Ascending aorta (tissue), 2 donors: Measurements from ENCODE around the gene CLEC1A. TPM values are rescaled to one million over a fixed set of nuclear protein-coding genes. Genes with fewer than 3 reads are reported as not detected.
"Not testable (repeated sequence)": the region's sequence is repeated elsewhere in the genome, so short reads cannot be mapped to it uniquely, and the experiment has no call there.

Experiments
- DNase-seq, 2 donors: peaks; one replicate each; pipeline ENCODE4 v3.0.0-alpha.2; 2019; ENCODE audit warnings: low spot score in 2 of 2
- H3K27ac ChIP-seq, 2 donors: fragments of 200-600 bp; sonication (generic); one replicate each; pipeline ENCODE4 v1.5.1; 2016 to 2017; ENCODE audit warnings: mild to moderate bottlenecking in 1 of 2
- H3K27me3 ChIP-seq: fragments of 200-600 bp; sonication (generic); one replicate; pipeline ENCODE4 v1.5.1; 2017
- H3K36me3 ChIP-seq, 2 donors: fragments of 200-600 bp; sonication (generic); one replicate each; pipeline ENCODE4 v1.5.1; 2016
- H3K4me1 ChIP-seq, 2 donors: fragments of 200-600 bp; sonication (generic); one replicate each; pipeline ENCODE4 v1.5.1; 2016 to 2017; ENCODE audit warnings: mild to moderate bottlenecking in 1 of 2
- H3K4me3 ChIP-seq, 2 donors: fragments of 200-600 bp; sonication (generic); one replicate each; pipeline ENCODE4 v1.5.1; 2016 to 2017; ENCODE audit warnings: mild to moderate bottlenecking in 1 of 2
- H3K9me3 ChIP-seq, 2 donors: fragments of 200-600 bp; sonication (generic); one replicate each; pipeline ENCODE4 v1.5.1; 2016
- CTCF ChIP-seq, 3 experiments: fragments of 200-600 bp in 2 of 3; fragments of 450-650 bp in 1 of 3; sonication (generic) in 2 of 3; IDR thresholded peaks; one replicate each; pipeline ENCODE4 v1.5.1; 2016 to 2019; ENCODE audit warnings: antibody characterized with exemption in 3 of 3, mild to moderate bottlenecking in 1 of 3, moderate library complexity in 1 of 3
- intact Hi-C: fragments of 100-400 bp; cut with DNase I; formaldehyde crosslinking; loops from one replicate; pipeline ENCODE4 v1.15.1; 2023
- total RNA-seq: library from RNA; depleted of rRNA; stranded (reverse); fragments of >200 nt; gene quantifications from one replicate; pipeline ENCODE4 v1.1.0, GENCODE V29; 2016

Gene CLEC1A
- total RNA-seq, 1 donor from 2014 or later, result 13.2 TPM

GRCh38 chr12:10030446-10030845 is 68.3 kb downstream of the CLEC1A start, which contains the start of gene CLEC9A:
CLEC9A (plus strand) TSS chr12:10030682; CDS start chr12:10052688, 22,006 bp downstream.
- H3K9me3 ChIP-seq, result no peaks in the 10 kb centered on the region
- no peak within 1 kb of the TSS for H3K4me3 ChIP-seq
- no peak for DNase-seq
- no peak for TF ChIP-seq CTCF (IDR thresholded peaks at IDR 0.05)
- no peaks in the 10 kb centered on the region for H3K36me3 ChIP-seq
- no peak within 1 kb of the TSS for H3K27ac ChIP-seq
- intact Hi-C loops, result no loop called here
- H3K4me1 ChIP-seq, result no peaks in the 10 kb centered on the region
- no peaks in the 10 kb centered on the region for H3K27me3 ChIP-seq

- Histone ChIP-seq H3K27me3 (no peaks in the 10 kb centered on the region), H3K4me3 (no peak overlapping the region), H3K27ac (no peak overlapping the region), H3K36me3 (no peaks in the 10 kb centered on the region), H3K4me1 (no peaks in the 10 kb centered on the region), H3K9me3 (no peaks in the 10 kb centered on the region)
- no peak for TF ChIP-seq CTCF (IDR thresholded peaks at IDR 0.05)
- DNase-seq, result no peak
- intact Hi-C loops, result no loop called here
These were observed 71.1 kb downstream of the CLEC1A start for GRCh38 chr12:10027721-10028120.

- intact Hi-C loops, result no loop called here
- H3K9me3 ChIP-seq, result no peaks in the 10 kb centered on the region
- H3K27me3 ChIP-seq, result no peaks in the 10 kb centered on the region
- H3K4me1 ChIP-seq, result no peaks in the 10 kb centered on the region
- H3K27ac ChIP-seq, result no peak overlapping the region
- TF ChIP-seq CTCF (IDR thresholded peaks at IDR 0.05), result no peak
- no peaks in the 10 kb centered on the region for H3K36me3 ChIP-seq
- DNase-seq, result no peak
- no peak overlapping the region for H3K4me3 ChIP-seq
These were observed 71.5 kb downstream of the CLEC1A start for GRCh38 chr12:10027311-10027710.

GRCh38 chr12:10026666-10027065 is 72.1 kb downstream of the CLEC1A start:
- H3K4me1 ChIP-seq, H3K36me3 ChIP-seq, H3K9me3 ChIP-seq, H3K4me3 ChIP-seq, intact Hi-C loops, H3K27me3 ChIP-seq, DNase-seq, H3K27ac ChIP-seq: not testable (repeated sequence)

- no peak for DNase-seq
- Histone ChIP-seq H3K27ac (no peak overlapping the region), H3K4me3 (no peak overlapping the region), H3K27me3 (no peaks in the 10 kb centered on the region), H3K9me3 (no peaks in the 10 kb centered on the region), H3K4me1 (no peaks in the 10 kb centered on the region), H3K36me3 (no peaks in the 10 kb centered on the region)
- no peak for TF ChIP-seq CTCF (IDR thresholded peaks at IDR 0.05)
- intact Hi-C loops, result no loop called here
These were observed 73.5 kb downstream of the CLEC1A start for GRCh38 chr12:10025236-10025635.

- no peak for TF ChIP-seq CTCF (IDR thresholded peaks at IDR 0.05)
- no peaks in the 10 kb centered on the region for H3K4me1 ChIP-seq
- no peak overlapping the region for H3K27ac ChIP-seq
- no peaks in the 10 kb centered on the region for H3K36me3 ChIP-seq
- H3K9me3 ChIP-seq, result no peaks in the 10 kb centered on the region
- no peak for DNase-seq
- intact Hi-C loops, result no loop called here
- no peak overlapping the region for H3K4me3 ChIP-seq
- no peaks in the 10 kb centered on the region for H3K27me3 ChIP-seq
These were observed 77.4 kb downstream of the CLEC1A start for GRCh38 chr12:10021342-10021741.

Other genes with a start within 250 kb of the CLEC1A start
- 1.1 TPM for gene CLEC2B, start 229.6 kb downstream of the CLEC1A start, total RNA-seq
- not detected for gene KLRF2, start 217.5 kb downstream of the CLEC1A start, total RNA-seq
- not detected for gene CLEC2A, start 166.6 kb downstream of the CLEC1A start, total RNA-seq
- gene CLEC12A, start 127.6 kb downstream of the CLEC1A start, total RNA-seq, result not detected
- not detected for gene CLEC1B, start 99.9 kb downstream of the CLEC1A start, total RNA-seq
- not detected for gene CLEC12B, start 88.4 kb downstream of the CLEC1A start, total RNA-seq
- gene CLEC9A, start 68.3 kb downstream of the CLEC1A start, total RNA-seq, result not detected
- 6.0 TPM for gene CLEC7A, start 31.2 kb upstream of the CLEC1A start, total RNA-seq
- 2.1 TPM for gene OLR1, start 73.1 kb upstream of the CLEC1A start, total RNA-seq
- gene TMEM52B, start 80.0 kb upstream of the CLEC1A start, total RNA-seq, result not detected
- 239 TPM for gene GABARAPL1, start 113.9 kb upstream of the CLEC1A start, total RNA-seq
- gene KLRD1, start 208.9 kb upstream of the CLEC1A start, total RNA-seq, result 0.11 TPM